ENCODE results near the gene POLN.

GRCh38 chr4:2058264-2059045, 183.5 kb downstream of the POLN start:
- TF ChIP-seq EZH2 (IDR thresholded peaks at IDR 0.05) = no peak
- TF ChIP-seq POLR2AphosphoS5 (IDR thresholded peaks at IDR 0.05; ENCODE audit: borderline replicate concordance, low read depth, low read length) = no peak
- TF ChIP-seq FOXP2 (optimal IDR thresholded peaks at IDR 0.05; ENCODE audit: control extremely low read depth, extremely low read length, insufficient read depth) = no peak

Measured in SK-N-MC (cell line).